IPS-NIHi7 (cell line): ENCODE data around the gene PLGRKT.

Source experiments
- DNase-seq: peaks from one replicate; pipeline ENCODE4 v3.0.0; 2012; ENCODE audit warnings: mixed read lengths; ENCODE audit errors: extremely low spot score

PLGRKT gene

DNA sequence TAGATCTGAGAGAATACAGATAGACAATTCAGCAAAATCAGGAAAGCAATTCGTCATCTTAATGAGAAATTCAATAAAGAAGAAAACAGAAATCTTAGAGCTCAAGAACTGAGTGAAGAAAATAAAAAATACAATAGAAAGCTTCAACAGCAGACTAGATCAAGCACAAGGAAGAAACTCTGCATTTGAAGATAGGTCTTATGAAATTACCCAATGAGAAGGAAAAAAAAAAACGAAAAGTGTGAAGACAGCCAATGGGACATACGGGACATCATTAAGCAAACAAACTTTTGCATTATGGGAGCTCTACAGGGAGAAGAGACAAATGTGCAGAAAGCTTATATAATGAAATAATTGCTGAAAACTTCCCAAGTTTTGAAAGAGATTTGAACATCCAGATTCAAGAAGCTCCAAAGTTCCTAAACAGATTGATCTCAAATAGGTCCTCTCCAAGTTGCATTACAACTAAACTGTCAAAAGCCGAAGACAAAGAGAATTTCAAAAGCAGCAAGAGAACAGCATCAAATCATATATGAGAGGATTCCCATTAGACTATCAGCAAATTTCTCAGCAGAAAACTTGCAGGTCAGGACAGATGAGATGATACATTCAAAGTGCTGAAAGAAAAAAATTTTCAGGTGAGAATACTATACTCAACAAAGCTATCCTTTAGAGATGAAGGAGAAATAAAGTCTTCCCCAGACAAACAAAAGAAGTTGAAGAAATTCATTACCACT, 122.4 kb downstream of the PLGRKT start:
- no peak for DNase-seq

GRCh38 chr9:5310851-5311250, 126.9 kb downstream of the PLGRKT start:
- DNase-seq, result no peak
